ENCODE results near the gene PDZRN3.

GRCh38 chr3:73656241-73656890 is 31.6 kb upstream of the PDZRN3 start:
- TF ChIP-seq, protein P1, sequence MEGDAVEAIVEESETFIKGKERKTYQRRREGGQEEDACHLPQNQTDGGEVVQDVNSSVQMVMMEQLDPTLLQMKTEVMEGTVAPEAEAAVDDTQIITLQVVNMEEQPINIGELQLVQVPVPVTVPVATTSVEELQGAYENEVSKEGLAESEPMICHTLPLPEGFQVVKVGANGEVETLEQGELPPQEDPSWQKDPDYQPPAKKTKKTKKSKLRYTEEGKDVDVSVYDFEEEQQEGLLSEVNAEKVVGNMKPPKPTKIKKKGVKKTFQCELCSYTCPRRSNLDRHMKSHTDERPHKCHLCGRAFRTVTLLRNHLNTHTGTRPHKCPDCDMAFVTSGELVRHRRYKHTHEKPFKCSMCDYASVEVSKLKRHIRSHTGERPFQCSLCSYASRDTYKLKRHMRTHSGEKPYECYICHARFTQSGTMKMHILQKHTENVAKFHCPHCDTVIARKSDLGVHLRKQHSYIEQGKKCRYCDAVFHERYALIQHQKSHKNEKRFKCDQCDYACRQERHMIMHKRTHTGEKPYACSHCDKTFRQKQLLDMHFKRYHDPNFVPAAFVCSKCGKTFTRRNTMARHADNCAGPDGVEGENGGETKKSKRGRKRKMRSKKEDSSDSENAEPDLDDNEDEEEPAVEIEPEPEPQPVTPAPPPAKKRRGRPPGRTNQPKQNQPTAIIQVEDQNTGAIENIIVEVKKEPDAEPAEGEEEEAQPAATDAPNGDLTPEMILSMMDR (IDR thresholded peaks at IDR 0.05): no peak
- no peak for TF ChIP-seq POLR2A (IDR thresholded peaks at IDR 0.05; ENCODE audit: low read length)
- TF ChIP-seq CBX8 (IDR thresholded peaks at IDR 0.05): no peak
- TF ChIP-seq, protein P2, sequence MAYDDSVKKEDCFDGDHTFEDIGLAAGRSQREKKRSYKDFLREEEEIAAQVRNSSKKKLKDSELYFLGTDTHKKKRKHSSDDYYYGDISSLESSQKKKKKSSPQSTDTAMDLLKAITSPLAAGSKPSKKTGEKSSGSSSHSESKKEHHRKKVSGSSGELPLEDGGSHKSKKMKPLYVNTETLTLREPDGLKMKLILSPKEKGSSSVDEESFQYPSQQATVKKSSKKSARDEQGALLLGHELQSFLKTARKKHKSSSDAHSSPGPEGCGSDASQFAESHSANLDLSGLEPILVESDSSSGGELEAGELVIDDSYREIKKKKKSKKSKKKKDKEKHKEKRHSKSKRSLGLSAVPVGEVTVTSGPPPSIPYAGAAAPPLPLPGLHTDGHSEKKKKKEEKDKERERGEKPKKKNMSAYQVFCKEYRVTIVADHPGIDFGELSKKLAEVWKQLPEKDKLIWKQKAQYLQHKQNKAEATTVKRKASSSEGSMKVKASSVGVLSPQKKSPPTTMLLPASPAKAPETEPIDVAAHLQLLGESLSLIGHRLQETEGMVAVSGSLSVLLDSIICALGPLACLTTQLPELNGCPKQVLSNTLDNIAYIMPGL (CRISPR knock-in tag; IDR thresholded peaks at IDR 0.05; ENCODE audit: borderline replicate concordance): no peak
- no peak for TF ChIP-seq ZFP36 (IDR thresholded peaks at IDR 0.05; ENCODE audit: borderline replicate concordance, partially characterized antibody)
- no peak for TF ChIP-seq BHLHE40 (IDR thresholded peaks at IDR 0.05; ENCODE audit: low read depth, low read length)
- TF ChIP-seq ESRRA (IDR thresholded peaks at IDR 0.05; ENCODE audit: borderline replicate concordance, low read length): no peak
- TF ChIP-seq MAFK (IDR thresholded peaks at IDR 0.05; ENCODE audit: partially characterized antibody): no peak
- no peak for TF ChIP-seq EP300 (IDR thresholded peaks at IDR 0.05)
- TF ChIP-seq, protein P3, sequence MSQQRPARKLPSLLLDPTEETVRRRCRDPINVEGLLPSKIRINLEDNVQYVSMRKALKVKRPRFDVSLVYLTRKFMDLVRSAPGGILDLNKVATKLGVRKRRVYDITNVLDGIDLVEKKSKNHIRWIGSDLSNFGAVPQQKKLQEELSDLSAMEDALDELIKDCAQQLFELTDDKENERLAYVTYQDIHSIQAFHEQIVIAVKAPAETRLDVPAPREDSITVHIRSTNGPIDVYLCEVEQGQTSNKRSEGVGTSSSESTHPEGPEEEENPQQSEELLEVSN (IDR thresholded peaks at IDR 0.05; ENCODE audit: borderline replicate concordance, low read depth): no peak
- no peak for TF ChIP-seq CEBPB (IDR thresholded peaks at IDR 0.05)
- no peak for TF ChIP-seq RAD21 (conservative IDR thresholded peaks at IDR 0.05 in 1 of 2, IDR thresholded peaks at IDR 0.05 in 1 of 2)
